HK-2 (cell line): ENCODE measurements around the gene TRIM17.

Experiments used
- DNase-seq: peaks from one replicate; pipeline ENCODE4 v3.0.0-alpha.2; 2018; ENCODE audit not compliant: unreplicated experiment

TRIM17 gene

DNA sequence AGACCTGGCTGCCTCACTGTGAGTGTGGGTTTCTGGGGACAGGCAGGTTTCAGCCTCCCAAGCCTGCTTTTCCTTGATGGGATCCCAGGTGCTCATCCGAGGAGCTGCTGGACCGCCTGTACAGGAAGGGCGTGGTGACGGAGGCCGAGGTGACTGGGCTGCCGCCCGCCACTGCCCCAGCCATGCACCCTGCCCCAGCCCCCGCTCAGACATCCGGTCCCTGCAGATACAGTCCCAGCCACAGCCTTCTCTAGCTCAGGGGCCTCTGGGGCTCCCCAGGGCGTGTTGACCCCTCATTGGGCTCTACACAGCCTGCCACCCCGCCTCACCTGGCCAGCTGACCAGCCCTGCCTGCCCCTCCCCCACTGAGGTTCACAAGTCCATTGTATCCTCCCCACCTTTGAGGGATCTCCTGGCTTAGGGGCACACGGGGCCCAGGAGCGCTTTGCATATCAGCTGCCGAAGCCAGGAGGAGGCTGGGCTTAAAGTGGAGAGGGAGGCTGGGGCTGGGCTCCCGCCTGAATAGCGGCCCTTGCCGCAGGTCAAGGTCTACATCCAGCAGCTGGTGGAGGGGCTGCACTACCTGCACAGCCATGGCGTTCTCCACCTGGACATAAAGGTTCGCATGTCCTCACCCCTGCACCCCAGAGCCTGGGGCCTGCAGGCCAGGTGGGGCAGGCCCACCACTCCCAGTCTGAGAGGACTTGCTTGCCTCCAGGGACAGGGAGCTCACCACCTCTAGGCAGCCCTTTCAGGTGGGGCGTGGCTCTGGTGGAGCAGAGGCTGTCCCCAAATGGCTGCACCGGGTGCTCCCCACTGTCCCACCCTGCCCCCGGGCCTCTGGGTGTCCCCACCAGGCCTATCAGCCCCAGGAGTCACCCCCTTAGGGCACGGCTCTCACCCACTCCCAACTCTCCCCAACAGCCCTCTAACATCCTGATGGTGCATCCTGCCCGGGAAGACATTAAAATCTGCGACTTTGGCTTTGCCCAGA lies 48.6 kb downstream of the TRIM17 start:
- DNase-seq = no peak

GRCh38 chr1:228366866-228367741 lies 49.6 kb downstream of the TRIM17 start:
- DNase-seq = no peak

- DNase-seq = no peak
Measured at GRCh38 chr1:228366062-228366865, 50.4 kb downstream of the TRIM17 start.

- DNase-seq = no peak
Measured at GRCh38 chr1:228365271-228366061, 51.2 kb downstream of the TRIM17 start.

DNA sequence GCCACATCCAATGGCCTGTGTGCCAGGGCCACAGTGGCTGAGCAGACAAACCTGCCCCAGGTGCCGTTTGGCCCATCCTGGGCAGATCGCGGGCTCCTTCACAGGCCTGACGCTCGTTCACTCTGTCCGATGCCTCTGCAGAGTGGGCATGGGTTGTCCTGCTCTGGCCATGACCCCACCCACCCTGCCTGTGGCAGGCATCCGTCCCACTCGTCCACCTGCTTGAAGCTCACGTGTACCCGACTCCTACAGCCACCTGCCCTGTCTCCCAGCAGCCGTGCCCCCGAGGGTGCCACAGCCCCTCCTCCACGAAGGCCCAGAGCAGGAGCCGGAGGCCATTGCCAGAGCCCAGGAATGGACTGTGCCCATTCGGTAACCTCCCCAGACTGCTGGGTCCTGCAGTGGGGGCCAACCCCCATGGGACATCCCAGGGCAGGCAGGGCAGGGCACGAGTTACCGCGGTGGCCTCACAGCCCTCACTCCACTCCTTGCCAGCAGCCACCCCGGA lies 51.9 kb downstream of the TRIM17 start:
- no peak for DNase-seq

DNA sequence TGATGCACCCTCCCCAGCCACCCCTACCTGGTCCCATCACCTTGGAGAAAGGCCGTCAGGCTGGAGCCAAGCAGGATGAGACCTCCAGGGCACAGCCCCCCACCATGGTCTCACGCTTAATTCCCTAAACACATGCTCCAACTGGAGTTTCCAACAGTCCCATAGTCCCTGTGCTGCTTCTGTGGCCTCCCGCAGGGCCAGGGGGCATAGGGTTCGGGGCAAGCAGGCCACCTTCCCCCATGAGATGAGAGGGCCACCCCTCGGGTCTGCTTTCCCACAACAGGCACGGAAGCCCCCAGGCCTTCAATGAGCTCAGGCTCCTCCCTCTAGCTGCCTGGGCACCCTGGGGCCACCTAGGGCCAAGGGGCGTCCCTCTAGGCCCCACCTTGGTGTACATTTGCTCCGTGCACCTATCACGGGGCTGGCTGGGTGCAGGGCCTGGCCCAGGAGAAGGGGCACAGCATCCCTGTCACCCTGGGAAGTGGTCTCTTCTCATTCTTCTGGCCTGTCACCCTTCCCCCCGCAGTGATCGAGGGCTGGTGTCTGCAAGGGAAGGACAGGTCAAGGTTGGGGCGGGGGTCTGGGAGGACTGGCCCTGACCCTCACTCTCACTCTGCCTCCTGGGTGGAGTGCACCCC lies 52.5 kb downstream of the TRIM17 start:
- DNase-seq = no peak

- DNase-seq = no peak
Measured at GRCh38 chr1:228363686-228364067, 53.0 kb downstream of the TRIM17 start.

DNA sequence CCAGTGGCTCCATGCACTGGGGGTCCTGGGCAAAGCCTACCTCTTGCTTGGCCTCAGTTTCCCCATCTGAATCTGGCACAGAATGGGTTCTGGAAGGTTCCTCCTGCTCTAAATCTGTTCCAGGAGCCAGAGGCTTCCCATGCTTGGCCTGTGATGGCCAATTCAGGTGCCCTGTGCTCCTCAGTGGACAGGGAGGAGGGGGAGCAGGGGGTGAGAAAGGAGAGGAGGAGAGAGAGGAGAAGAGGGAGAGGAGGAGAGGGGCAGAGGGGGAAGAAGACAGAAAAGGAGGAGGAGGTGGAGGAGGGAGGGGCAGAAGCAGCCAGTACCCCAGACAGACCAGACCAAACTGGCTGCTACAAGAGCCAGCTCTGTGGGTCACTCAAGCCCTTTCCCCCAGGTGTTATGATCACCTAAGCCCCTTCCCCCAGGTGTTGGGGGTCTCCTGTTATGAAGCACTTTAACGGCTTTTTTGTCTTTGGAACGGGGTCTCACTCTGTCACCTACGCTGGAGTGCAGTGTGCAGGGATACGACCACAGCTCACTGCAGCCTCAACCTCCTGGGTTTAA lies 53.7 kb downstream of the TRIM17 start:
- DNase-seq = no peak

GRCh38 chr1:228362141-228362883 lies 54.3 kb downstream of the TRIM17 start:
- no peak for DNase-seq

DNA sequence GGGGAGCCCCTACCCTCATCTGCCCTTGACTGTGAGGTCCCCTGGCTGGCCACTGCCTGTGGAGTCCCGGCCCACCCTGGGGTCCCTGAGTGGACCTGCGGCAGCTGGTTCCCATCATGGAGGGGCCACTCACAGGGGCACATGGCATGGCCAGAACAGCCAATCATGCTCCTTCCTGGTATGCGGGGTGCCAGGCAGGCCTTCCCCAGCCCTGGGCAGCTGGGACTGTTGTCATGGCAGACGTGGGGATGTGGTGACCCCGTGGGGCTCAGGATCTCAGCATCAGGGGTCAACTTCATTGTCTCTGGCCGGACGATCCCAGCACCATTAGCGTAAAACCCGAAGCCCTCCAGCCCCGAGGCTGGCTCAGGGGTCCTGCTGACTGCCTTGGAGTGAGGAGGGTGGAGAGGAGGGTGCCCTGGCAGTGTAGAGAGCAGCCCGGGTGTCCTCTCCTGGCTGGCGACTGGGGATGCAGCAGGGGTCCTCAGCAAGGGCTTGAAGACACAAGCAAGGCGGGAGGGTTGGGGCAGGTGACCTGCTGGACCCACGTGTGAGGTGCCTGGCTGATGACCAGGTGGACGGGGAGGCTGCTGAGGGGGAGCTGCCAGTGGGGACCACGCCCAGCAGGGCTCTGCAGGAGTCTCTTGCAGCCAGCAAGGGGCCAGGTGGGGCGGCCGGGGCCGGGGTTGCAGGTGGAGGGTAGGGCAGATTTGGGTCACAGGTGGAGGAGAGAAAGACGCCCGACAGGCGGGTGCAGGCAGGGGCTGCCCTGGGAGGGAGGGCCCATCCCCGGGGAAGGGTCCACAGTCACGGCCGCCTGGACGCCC lies 55.1 kb downstream of the TRIM17 start:
- no peak for DNase-seq

DNA sequence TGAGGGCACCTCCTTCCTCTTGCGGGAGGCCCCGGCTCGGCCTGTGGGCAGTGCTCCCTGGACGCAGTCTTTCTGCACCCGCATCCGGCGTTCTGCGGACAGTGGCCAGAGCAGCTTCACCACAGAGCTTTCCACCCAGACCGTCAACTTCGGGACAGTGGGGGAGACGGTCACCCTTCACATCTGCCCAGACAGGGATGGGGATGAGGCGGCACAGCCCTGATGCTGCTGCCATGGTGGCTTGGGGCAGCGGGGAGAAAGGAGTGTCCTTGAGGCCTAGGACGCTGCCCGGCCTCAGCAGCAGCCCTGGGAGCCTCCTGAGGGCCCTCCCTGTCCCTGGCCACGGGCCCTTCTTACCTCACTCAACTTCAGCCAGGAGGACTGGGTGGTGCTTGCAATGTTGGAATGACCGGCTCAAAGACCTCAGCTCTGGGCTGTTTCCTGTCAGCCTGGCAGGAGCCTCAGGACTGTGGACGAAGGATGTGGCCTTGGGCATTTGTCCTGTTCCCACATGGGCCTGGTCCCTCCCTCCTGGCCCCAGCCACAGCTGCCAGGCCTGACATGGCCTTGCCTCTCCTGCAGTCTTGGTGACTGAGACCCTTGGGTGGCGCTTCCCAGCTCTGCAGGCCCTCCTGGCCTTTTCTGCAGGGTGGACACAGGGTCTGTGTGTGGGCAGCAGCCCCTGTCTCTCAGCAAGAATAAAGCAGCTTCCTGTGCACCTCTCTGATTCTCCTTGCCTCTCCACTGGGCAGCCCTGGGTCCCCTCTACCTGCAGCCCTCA lies 55.9 kb downstream of the TRIM17 start:
- no peak for DNase-seq

- no peak for DNase-seq
Measured at GRCh38 chr1:228359613-228360532, 56.8 kb downstream of the TRIM17 start.

GRCh38 chr1:228358764-228359612 lies 57.7 kb downstream of the TRIM17 start:
- no peak for DNase-seq

DNA sequence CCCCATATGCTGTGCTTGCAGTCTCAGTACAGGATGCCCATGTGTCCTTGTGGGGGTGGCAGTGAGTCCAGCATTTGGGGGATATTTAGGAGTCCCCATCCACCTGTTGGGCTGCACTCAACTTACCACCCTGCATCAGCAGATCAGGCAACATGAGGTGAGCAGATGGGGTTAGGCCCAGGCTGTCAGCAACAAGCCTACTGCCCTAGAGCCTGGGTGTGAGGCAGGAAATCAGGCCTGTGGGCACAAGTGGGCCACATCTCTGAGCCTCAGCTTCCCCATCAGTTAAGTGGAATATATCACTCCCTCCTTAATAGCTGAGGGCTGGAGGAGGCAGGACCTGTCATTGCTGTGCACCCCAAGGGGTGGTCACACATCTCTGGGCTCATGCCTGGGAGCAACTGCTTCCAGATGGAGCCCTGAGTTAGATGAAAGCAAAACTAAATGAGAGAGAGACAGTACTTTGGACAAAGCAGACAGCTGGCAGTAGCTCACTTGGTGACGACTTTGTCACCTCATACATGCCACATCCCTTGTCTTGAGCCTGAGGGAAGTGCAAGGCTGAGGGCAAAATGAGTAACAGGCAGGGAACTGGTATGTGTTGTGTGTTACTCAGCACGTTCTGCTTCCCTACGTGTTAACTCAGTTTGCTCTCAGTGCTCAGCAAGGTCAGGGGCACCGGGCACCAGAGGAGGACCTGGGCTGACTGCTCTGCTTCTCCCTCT lies 58.5 kb downstream of the TRIM17 start:
- no peak for DNase-seq
